Bronchial epithelial cell (primary cell): ENCODE results near the gene SLC22A14. TPM values are rescaled to one million over a fixed set of nuclear protein-coding genes. Genes with fewer than 3 reads are reported as not detected.

Experiments
- DNase-seq: peaks from one replicate; pipeline ENCODE4 v3.0.0-alpha.2; 2010; ENCODE audit warnings: low read depth
- FAIRE-seq: peaks from 2 replicates; lab custom pipeline; 2011; peaks lifted over from hg19 to GRCh38; lab: Jason Lieb, UNC
- H3K27me3 ChIP-seq: 2 replicates; pipeline ENCODE4 v1.5.1; 2011; ENCODE audit warnings: low read length; ENCODE audit not compliant: control insufficient read depth, insufficient read depth
- H3K36me3 ChIP-seq: 2 replicates; pipeline ENCODE4 v1.5.1; 2011; ENCODE audit warnings: low read length; ENCODE audit not compliant: control insufficient read depth, insufficient read depth
- H3K4me3 ChIP-seq: 2 replicates; pipeline ENCODE4 v1.5.1; 2011; ENCODE audit warnings: mild to moderate bottlenecking, low read depth, low read length, control low read depth
- CTCF ChIP-seq: IDR thresholded peaks from 2 replicates; pipeline ENCODE4 v1.5.1; 2011; ENCODE audit warnings: mild to moderate bottlenecking, moderate library complexity, low read length, control low read depth, inconsistent platforms; ENCODE audit not compliant: insufficient read depth, severe bottlenecking
- total RNA-seq: library from RNA; depleted of rRNA; stranded (reverse); fragments of >200 nt; gene quantifications from 2 replicates; pipeline ENCODE4 v1.2.1, GENCODE V29; 2014

SLC22A14 gene
- total RNA-seq, 1 donor from 2014 or later: 0.26 TPM

- FAIRE-seq: no peak
- Histone ChIP-seq H3K4me3 (no peak overlapping the region), H3K27me3 (no peaks in the 10 kb centered on the region), H3K36me3 (no peaks in the 10 kb centered on the region)
- no peak for TF ChIP-seq CTCF
- DNase-seq: no peak
Measured at GRCh38 chr3:38306941-38307340, 24.8 kb downstream of the SLC22A14 start.

- H3K36me3 ChIP-seq: no peaks in the 10 kb centered on the region
- no peaks in the 10 kb centered on the region for H3K27me3 ChIP-seq
- TF ChIP-seq CTCF: no peak
- FAIRE-seq: no peak
- no peak overlapping the region for H3K4me3 ChIP-seq
- no peak for DNase-seq
Measured at GRCh38 chr3:38307599-38307998, 25.5 kb downstream of the SLC22A14 start.

- no peak for DNase-seq
- Histone ChIP-seq H3K27me3 (no peaks in the 10 kb centered on the region), H3K36me3 (no peaks in the 10 kb centered on the region), H3K4me3 (no peak overlapping the region)
- no peak for FAIRE-seq
- no peak for TF ChIP-seq CTCF
Measured at GRCh38 chr3:38308456-38308855, 26.4 kb downstream of the SLC22A14 start.

DNA sequence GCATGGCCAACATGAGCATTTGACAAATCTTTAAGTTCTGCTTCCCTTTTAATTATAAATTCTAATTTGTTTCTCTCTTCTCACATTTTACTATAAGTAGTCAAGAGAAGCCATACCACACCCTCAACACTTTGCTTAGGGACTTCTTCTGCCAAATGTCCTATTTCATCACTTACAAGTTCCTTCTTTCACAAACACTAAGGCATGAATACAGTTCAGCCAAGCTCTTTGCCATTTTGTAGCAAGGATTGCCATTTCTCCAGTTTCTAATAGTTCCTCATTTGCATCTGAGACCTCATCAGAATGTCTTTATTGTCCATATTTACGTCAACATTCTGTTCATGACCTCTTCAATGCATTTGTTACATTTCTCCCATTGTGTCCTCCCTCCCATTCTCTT lies 29.4 kb downstream of the SLC22A14 start:
- FAIRE-seq (no peak), DNase-seq (no peak)
- Histone ChIP-seq H3K4me3 (no peak overlapping the region), H3K36me3 (no peaks in the 10 kb centered on the region), H3K27me3 (no peaks in the 10 kb centered on the region)
- TF ChIP-seq CTCF: no peak

- Histone ChIP-seq H3K27me3 (no peaks in the 10 kb centered on the region), H3K36me3 (no peaks in the 10 kb centered on the region), H3K4me3 (no peak overlapping the region)
- TF ChIP-seq CTCF: no peak
- FAIRE-seq (no peak), DNase-seq (no peak)
Measured at GRCh38 chr3:38311941-38312340, 29.8 kb downstream of the SLC22A14 start.

GRCh38 chr3:38312356-38312755 lies 30.3 kb downstream of the SLC22A14 start:
- FAIRE-seq: peak; percentile 50
- no peak for DNase-seq
- H3K36me3 ChIP-seq: no peaks in the 10 kb centered on the region
- TF ChIP-seq CTCF: no peak
- no peak overlapping the region for H3K4me3 ChIP-seq
- no peaks in the 10 kb centered on the region for H3K27me3 ChIP-seq
